Activated effector memory CD4-positive, alpha-beta T cell treated with Interleukin-2 at 50 U/mL for 16 hours (primary cell): ENCODE measurements around the gene MED20.
"Not testable (repeated sequence)": the region's sequence is repeated elsewhere in the genome, so short reads cannot be mapped to it uniquely, and the experiment has no call there.

ENCODE experiments used
- DNase-seq: peaks from one replicate; pipeline ENCODE4 v3.0.0-alpha.2; 2020

MED20 gene

GRCh38 chr6:41920921-41921711 lies at the start of gene MED20, which contains the start of gene BYSL:
Gene MED20, minus strand, starts transcription at chr6:41921139. Its CDS starts 121 bp downstream, at chr6:41921018.
Gene BYSL, plus strand, starts transcription at chr6:41921499. Its CDS starts 64 bp downstream, at chr6:41921563.
- DNase-seq, result peak; percentile 90

- no peak for DNase-seq
Measured at GRCh38 chr6:41970436-41970846, 49.5 kb upstream of the MED20 start.

- no peak for DNase-seq
Measured at GRCh38 chr6:41967312-41968287, 46.7 kb upstream of the MED20 start.

- DNase-seq, result no peak
Measured at GRCh38 chr6:41966961-41967311, 46.0 kb upstream of the MED20 start.

- no peak for DNase-seq
Measured at GRCh38 chr6:41966214-41966920, 45.4 kb upstream of the MED20 start.

GRCh38 chr6:41965429-41966213 lies 44.7 kb upstream of the MED20 start:
- DNase-seq, result no peak

GRCh38 chr6:41964201-41964887 lies 43.4 kb upstream of the MED20 start:
- DNase-seq, result no peak

- DNase-seq, result no peak
Measured at GRCh38 chr6:41963371-41963770, 42.4 kb upstream of the MED20 start.

- DNase-seq, result no peak
Measured at GRCh38 chr6:41960028-41960427, 39.1 kb upstream of the MED20 start.

- no peak for DNase-seq
Measured at GRCh38 chr6:41958022-41958856, 37.3 kb upstream of the MED20 start.

GRCh38 chr6:41957117-41957516 lies 36.2 kb upstream of the MED20 start:
- no peak for DNase-seq

- DNase-seq, result no peak
Measured at GRCh38 chr6:41955412-41955811, 34.5 kb upstream of the MED20 start.

GRCh38 chr6:41954668-41955067 lies 33.7 kb upstream of the MED20 start:
- no peak for DNase-seq

- DNase-seq, result no peak
Measured at GRCh38 chr6:41947581-41948220, 26.8 kb upstream of the MED20 start.

GRCh38 chr6:41943456-41943855 lies 22.5 kb upstream of the MED20 start:
- DNase-seq, result no peak

GRCh38 chr6:41942882-41943281 lies 21.9 kb upstream of the MED20 start:
- DNase-seq, result not testable (repeated sequence)

GRCh38 chr6:41942067-41942851 lies 21.3 kb upstream of the MED20 start:
- no peak for DNase-seq

GRCh38 chr6:41941280-41942066 lies 20.5 kb upstream of the MED20 start, which contains the start of gene CCND3:
Gene CCND3, minus strand, starts transcription at chr6:41941808. Its CDS starts 159 bp downstream, at chr6:41941649.
- peak; percentile 75 for DNase-seq
